Gastrocnemius medialis (tissue), 4 donors: Measurements from ENCODE around the gene DLEC1.

ENCODE experiments used
- CTCF ChIP-seq, 5 experiments: fragments of 450-650 bp in 3 of 5; fragments of 200-600 bp in 2 of 5; sonication (generic) in 2 of 5; IDR thresholded peaks in 4 of 5; conservative IDR thresholded peaks in 1 of 5; 1 replicate in 4 of 5; 2 replicates in 1 of 5; pipeline ENCODE4 v1.5.1; 2016 to 2019; ENCODE audit warnings: antibody characterized with exemption in 5 of 5, mild to moderate bottlenecking in 3 of 5, moderate library complexity in 3 of 5
- POLR2A ChIP-seq, 2 donors: fragments of 450-650 bp; IDR thresholded peaks; one replicate each; pipeline ENCODE4 v1.6.1; 2017; ENCODE audit warnings: antibody characterized with exemption in 2 of 2, mild to moderate bottlenecking in 2 of 2, moderate library complexity in 2 of 2

- TF ChIP-seq POLR2A (IDR thresholded peaks at IDR 0.05) (no peak), CTCF (IDR thresholded peaks at IDR 0.05 in 4 of 5, conservative IDR thresholded peaks at IDR 0.05 in 1 of 5) (peak in 3 of 5 experiments; percentile 50 to 62 (median 51))
These were observed 34.5 kb upstream of the DLEC1 start for GRCh38 chr3:38004415-38005075.
